K562 (cell line): Measurements from ENCODE around the gene NDUFB3. TPM values are rescaled to one million over a fixed set of nuclear protein-coding genes. Genes with fewer than 3 reads are reported as not detected.

Experiments
- ATAC-seq: fragments of 200-7000 bp; cut with Tn5 transposase; 3 replicates; pipeline ENCODE4 v1.9.1; 2020; ENCODE audit warnings: moderate library complexity
- BruUV-seq: library from RNA; stranded (reverse); fragments of 400-500 nt; replicated peaks from 2 replicates; lab custom pipeline; 2021; lab: Mats Ljungman, UMichigan
- CTCF ChIA-PET: fragments of 300-600 bp; formaldehyde crosslinking; extraction: SDS; loops from one replicate; lab custom pipeline; 2021; ENCODE audit warnings: low intra/inter-chr PET ratio; lab: Yijun Ruan, JAX
- POLR2A ChIA-PET: fragments of 300-600, 350-650 bp; sonication (Branson Sonifier 250); formaldehyde crosslinking; extraction: SDS; loops from one replicate; lab custom pipeline; 2021; ENCODE audit warnings: antibody characterized with exemption, inconsistent platforms; lab: Yijun Ruan, JAX
- DNase-seq, 4 experiments: peaks; one replicate each; pipeline versions ENCODE4 v3.0.0 to v3.0.0-alpha.2; 2011 to 2018; ENCODE audit warnings: low spot score in 3 of 4, mixed read lengths in 3 of 4; ENCODE audit errors: extremely low read depth in 1 of 4
- FAIRE-seq: peaks from 2 replicates; lab custom pipeline; 2011; peaks lifted over from hg19 to GRCh38; lab: Jason Lieb, UNC
- H2AFZ ChIP-seq: 2 replicates; pipeline ENCODE4 v1.6.0; 2011; ENCODE audit warnings: low read depth, low read length, control low read depth, inconsistent platforms
- H3K27ac ChIP-seq: fragments of 200-600 bp; 3 replicates; pipeline ENCODE4 v1.8.0; 2011; ENCODE audit warnings: low read depth, mild to moderate bottlenecking, control low read depth, inconsistent platforms, low read length, moderate library complexity, mixed read lengths; ENCODE audit errors: extremely low read depth
- H3K27me3 ChIP-seq, 2 experiments: fragments of 300-600 bp in 1 of 2; 2 replicates in 1 of 2; 3 replicates in 1 of 2; pipeline versions ENCODE4 v1.6.0 to v1.8.0; 2011; ENCODE audit warnings: inconsistent platforms in 2 of 2, low read length in 2 of 2, mild to moderate bottlenecking in 1 of 2, mixed read lengths in 1 of 2, moderate library complexity in 1 of 2; ENCODE audit not compliant: control insufficient read depth in 2 of 2, insufficient read depth in 2 of 2
- H3K36me3 ChIP-seq: fragments of 300-600 bp; 3 replicates; pipeline ENCODE4 v1.8.0; 2011; ENCODE audit warnings: mild to moderate bottlenecking, low read length, inconsistent platforms; ENCODE audit not compliant: control insufficient read depth, insufficient read depth
- H3K4me1 ChIP-seq, 2 experiments: fragments of 200-600 bp in 1 of 2; replicated peaks in 1 of 2; 2 replicates in 1 of 2; 3 replicates in 1 of 2; pipeline versions ENCODE4 v1.5.1 to v1.8.0; 2011; ENCODE audit warnings: inconsistent platforms in 2 of 2, low read length in 2 of 2, mild to moderate bottlenecking in 1 of 2, mixed read lengths in 1 of 2, moderate library complexity in 1 of 2; ENCODE audit not compliant: control insufficient read depth in 2 of 2, insufficient read depth in 2 of 2
- H3K4me2 ChIP-seq: 2 replicates; pipeline ENCODE4 v1.6.1; 2011; ENCODE audit warnings: low read length, control low read depth, inconsistent platforms, mixed read lengths; ENCODE audit not compliant: insufficient read depth
- H3K4me3 ChIP-seq: fragments of 200-600 bp; sonication (generic), shearing (Covaris generic); 2 replicates; pipeline ENCODE4 v1.5.1; 2016; ENCODE audit warnings: control low read depth, inconsistent platforms
- H3K79me2 ChIP-seq: fragments of 200-600 bp; 3 replicates; pipeline ENCODE4 v1.8.0; 2011; ENCODE audit warnings: low read length, inconsistent platforms; ENCODE audit not compliant: control insufficient read depth, insufficient read depth
- H3K9ac ChIP-seq, 2 experiments: 2 replicates each; pipeline versions ENCODE4 v1.6.0 to v1.6.1; 2011; ENCODE audit warnings: low read depth in 2 of 2, low read length in 2 of 2, control low read depth in 1 of 2, inconsistent platforms in 1 of 2, mild to moderate bottlenecking in 1 of 2, mixed read lengths in 1 of 2; ENCODE audit not compliant: insufficient read depth in 1 of 2
- H3K9me1 ChIP-seq: one replicate; pipeline ENCODE4 v1.6.0; 2011; ENCODE audit warnings: inconsistent platforms, mild to moderate bottlenecking, low read length, moderate library complexity; ENCODE audit not compliant: control insufficient read depth, insufficient read depth
- H3K9me3 ChIP-seq: replicated peaks from 2 replicates; pipeline ENCODE4 v1.5.1; 2011; ENCODE audit warnings: low read depth, low read length, inconsistent platforms; ENCODE audit not compliant: control insufficient read depth, insufficient read depth
- H4K20me1 ChIP-seq: replicated peaks from 2 replicates; pipeline ENCODE4 v1.6.1; 2011; ENCODE audit warnings: low read length, inconsistent platforms, mixed read lengths; ENCODE audit not compliant: control insufficient read depth, insufficient read depth
- ATF1 ChIP-seq, 2 experiments: fragments of 450-650 bp in 1 of 2; IDR thresholded peaks; 2 replicates each; pipeline ENCODE4 v1.6.1; 2016; ENCODE audit warnings: missing compliant biosample characterization in 1 of 2, missing genetic modification characterization in 1 of 2
- FUS ChIP-seq: fragments of 200-400 bp; formaldehyde crosslinking; optimal IDR thresholded peaks from 2 replicates; pipeline ENCODE3; 2017; ENCODE audit warnings: low read depth, low read length
- GTF2E2 ChIP-seq: fragments of 200-800 bp; sonication (Bioruptor generic); IDR thresholded peaks from 2 replicates; pipeline ENCODE4 v1.6.1; 2016; ENCODE audit warnings: missing genetic modification characterization, missing compliant biosample characterization
- HNRNPH1 ChIP-seq: fragments of 200-400 bp; formaldehyde crosslinking; optimal IDR thresholded peaks from 2 replicates; pipeline ENCODE3; 2017; ENCODE audit warnings: low read depth, mild to moderate bottlenecking, low read length, moderate library complexity
- SAP30 ChIP-seq: fragments of 200-600 bp; sonication (generic); IDR thresholded peaks from 2 replicates; pipeline ENCODE4 v1.6.1; 2012; ENCODE audit warnings: borderline replicate concordance, low read depth, mild to moderate bottlenecking, moderate library complexity, low read length, control low read depth, inconsistent platforms; ENCODE audit not compliant: insufficient read depth, poor library complexity, severe bottlenecking
- TAF9B ChIP-seq: fragments of 450-650 bp; IDR thresholded peaks from 2 replicates; pipeline ENCODE4 v1.6.1; 2018; ENCODE audit warnings: mild to moderate bottlenecking; ENCODE audit not compliant: partially characterized antibody
- TBL1XR1 ChIP-seq, 2 experiments: IDR thresholded peaks; 2 replicates each; pipeline ENCODE4 v1.6.1; 2012; ENCODE audit warnings: improper control_type of control experiment in 2 of 2, low read length in 2 of 2, mild to moderate bottlenecking in 1 of 2
- TEAD1 ChIP-seq, 2 experiments: fragments of 450-650 bp in 1 of 2; sonication (generic) in 1 of 2; formaldehyde crosslinking; IDR thresholded peaks; 2 replicates each; pipeline versions ENCODE4 v1.4.0 to v1.8.0; 2020 to 2022; ENCODE audit warnings: mild to moderate bottlenecking in 2 of 2, missing genetic modification reagents in 1 of 2
- TFAP4 ChIP-seq: sonication (generic); formaldehyde crosslinking; IDR thresholded peaks from 2 replicates; pipeline ENCODE4 v1.8.0; 2022; ENCODE audit warnings: missing genetic modification reagents, mild to moderate bottlenecking, moderate library complexity, borderline replicate concordance
- WGBS: fragments of 100-300 bp; shearing (Covaris generic); methylation state at CpG from one replicate; pipeline ENCODE4 v1.1.6; 2016; ENCODE audit warnings: low coverage, mixed read lengths; ENCODE audit not compliant: insufficient coverage; ENCODE audit errors: missing lambda C conversion rate; 5-methylcytosine and 5-hydroxymethylcytosine counted together
- in situ Hi-C: fragments of 300-500 bp; cut with MboI; formaldehyde crosslinking; loops from 4 replicates; pipeline ENCODE4 v1.15.0; 2018; ENCODE audit warnings: inconsistent platforms, mixed read lengths
- intact Hi-C: fragments of 100-400 bp; cut with micrococcal nuclease; formaldehyde crosslinking; loops from 2 replicates; pipeline ENCODE4 v1.14.2; 2022
- polyA plus RNA-seq, 8 experiments: library from polyadenylated mRNA; depleted of rRNA in 4 of 8; stranded (reverse) in 5 of 8; unstranded in 3 of 8; fragments of >200 nt; fragmentation: Nextera tagmentation in 2 of 8; fragmentation: Illumina TruSeq in 1 of 8; extraction: Ambion mirVana in 2 of 8; extraction: Trizol in 1 of 8; gene quantifications; 2 replicates each; pipeline versions ENCODE4 v1.2.1 to v1.2.3, GENCODE V29; 2011 to 2014; ENCODE audit warnings: inconsistent platforms in 1 of 8, missing spikeins in 1 of 8
- total RNA-seq, 7 experiments: library from RNA; depleted of rRNA in 6 of 7; stranded (reverse); fragments of >200 nt in 6 of 7; fragmentation: Illumina TruSeq in 2 of 7; extraction: Trizol in 2 of 7; gene quantifications; 2 replicates each; pipeline versions ENCODE4 v1.2.1 to v1.2.3, GENCODE V29; 2011 to 2021; ENCODE audit warnings: low replicate concordance in 1 of 7
- TF ChIP-seq, protein P1 (sequence below): fragments of 450-650 bp; IDR thresholded peaks from 2 replicates; pipeline ENCODE4 v1.6.1; 2016; ENCODE audit warnings: low read depth, mild to moderate bottlenecking, moderate library complexity

Gene NDUFB3
- total and polyA plus RNA-seq, 9 of the 15 experiments (the other 6 are each of a cell fraction or from before 2014, with no cell fraction given), result 126 to 786 (median 156) TPM

DNA sequence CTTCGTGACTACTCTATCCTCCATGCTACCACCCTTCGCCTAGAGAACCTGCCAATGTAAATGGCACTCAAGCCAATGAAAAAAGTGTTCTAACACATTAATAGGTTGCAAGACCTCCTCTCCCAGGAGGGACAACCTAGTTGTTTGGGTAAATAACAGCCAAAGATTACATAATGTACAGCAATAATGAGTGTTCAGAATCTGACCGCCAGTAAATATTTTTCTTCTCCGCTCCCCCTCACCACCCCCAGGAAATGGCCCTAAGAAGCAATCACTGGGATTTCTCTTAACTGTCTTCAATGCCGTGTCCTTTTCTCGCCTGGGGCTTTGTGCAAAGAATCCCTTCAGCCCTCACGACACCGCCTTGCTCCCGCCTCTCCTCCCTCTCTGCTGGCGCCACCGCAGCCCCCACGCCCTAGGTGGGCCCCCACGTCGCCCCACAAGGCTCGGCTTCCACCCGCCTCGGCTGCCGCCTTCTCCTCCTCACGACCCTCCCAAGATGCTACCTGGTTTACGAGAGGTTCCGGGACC lies 788 bp upstream of the NDUFB3 start (continued):
- TF ChIP-seq TAF9B, result no peak
- peak; percentile 62 for TF ChIP-seq SAP30
- no peak for TF ChIP-seq TEAD1 (CRISPR knock-in tag; IDR thresholded peaks at IDR 0.05)

- WGBS, result 4% methylated on average over 4 of the region's 5 CpGs
- Histone ChIP-seq H3K79me2 (peaks cover 83% of the 10 kb centered on the region), H4K20me1 (no peaks in the 10 kb centered on the region; the same call in 1 of the 2 replicates), H3K36me3 (peaks cover 9% of the 10 kb centered on the region; the same call in 1 of the 3 replicates), H3K9me1 (peaks cover 3% of the 10 kb centered on the region), H3K9ac (peak overlapping the region; percentile 91 to 92), H3K4me2 (peak overlapping the region; percentile 91), H3K27me3 (no peaks in the 10 kb centered on the region), H3K9me3 (no peaks in the 10 kb centered on the region), H3K27ac (peak overlapping the region; percentile 99), H2AFZ (peak overlapping the region; percentile 99), H3K4me3 (peak overlapping the region; percentile 83), H3K4me1 (peaks cover 4% of the 10 kb centered on the region in 2 experiments; a peak in 3 of 5 replicates)
- POLR2A ChIA-PET, result interaction anchor here (0.9 kb wide), 1 partner anchor 50 kb away, joined by 4 read pairs; no protein-coding TSS in a partner anchor
- ATAC-seq (no peak), FAIRE-seq (no peak), DNase-seq (no peak)
- in situ Hi-C loops (loop anchor here (10.0 kb wide), 1 partner anchor 167 kb away; no protein-coding TSS in a partner anchor), intact Hi-C loops (loop anchor here (1.0 to 5.0 kb wide), 2 partner anchors 86 to 160 kb away; no protein-coding TSS in a partner anchor)
- CTCF ChIA-PET, result no interaction called here
- BruUV-seq, result TSS peak; percentile 85
- TF ChIP-seq TFAP4 (CRISPR knock-in tag) (no peak), TBL1XR1 (IDR thresholded peaks at IDR 0.05; ENCODE audit: low read length in 2 of 2) (no peak), FUS (no peak), GTF2E2 (0 out of 2 replicates have a peak, but pooled peaks have one; percentile 23), ATF1 (CRISPR knock-in tag; IDR thresholded peaks at IDR 0.05) (no peak), ATF1 (tag; IDR thresholded peaks at IDR 0.05) (no peak), HNRNPH1 (no peak)
- TF ChIP-seq, protein P1, sequence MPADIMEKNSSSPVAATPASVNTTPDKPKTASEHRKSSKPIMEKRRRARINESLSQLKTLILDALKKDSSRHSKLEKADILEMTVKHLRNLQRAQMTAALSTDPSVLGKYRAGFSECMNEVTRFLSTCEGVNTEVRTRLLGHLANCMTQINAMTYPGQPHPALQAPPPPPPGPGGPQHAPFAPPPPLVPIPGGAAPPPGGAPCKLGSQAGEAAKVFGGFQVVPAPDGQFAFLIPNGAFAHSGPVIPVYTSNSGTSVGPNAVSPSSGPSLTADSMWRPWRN, result 0 out of 2 replicates have a peak, but pooled peaks have one; percentile 6
These were observed 365 bp downstream of the NDUFB3 start for GRCh38 chr2:201072201-201072530.
